Glomerular endothelial cell (primary cell): ENCODE measurements around the gene A4GALT. TPM values are rescaled to one million over a fixed set of nuclear protein-coding genes. Genes with fewer than 3 reads are reported as not detected.

Experiments used
- DNase-seq: peaks from one replicate; pipeline ENCODE4 v3.0.0-alpha.2; 2011; ENCODE audit warnings: low read depth, low spot score; ENCODE audit errors: extremely low read depth
- total RNA-seq: library from RNA; depleted of rRNA; stranded (reverse); fragments of >200 nt; gene quantifications from 2 replicates; pipeline ENCODE4 v1.2.3, GENCODE V29; 2015

The A4GALT gene
- total RNA-seq, 1 donor from 2014 or later, result 19.1 TPM

DNA sequence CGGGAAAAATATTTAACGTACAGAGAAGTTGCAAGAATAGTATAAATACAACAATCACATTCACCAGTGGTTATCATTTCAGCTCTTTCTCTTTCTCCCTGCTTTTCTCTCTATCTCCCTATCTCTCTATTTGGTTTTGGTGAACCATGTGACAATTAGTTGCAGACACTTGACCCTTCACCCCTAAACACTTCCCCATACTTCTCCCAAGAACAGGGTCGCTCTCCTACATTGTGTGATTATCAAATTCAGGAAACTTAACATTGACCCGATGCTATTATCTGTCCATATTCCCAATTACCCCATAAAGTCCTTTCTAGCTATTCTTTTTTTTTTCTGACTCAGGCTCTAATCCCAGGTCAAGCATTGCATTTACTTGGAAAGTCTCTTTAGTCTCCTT lies 66.7 kb downstream of the A4GALT start:
- no peak for DNase-seq

- no peak for DNase-seq
Observed at GRCh38 chr22:42651134-42651533, 69.5 kb downstream of the A4GALT start.

GRCh38 chr22:42649246-42650099 lies 71.2 kb downstream of the A4GALT start, which contains the start of gene CYB5R3:
CYB5R3 (minus strand) TSS chr22:42649392; CDS start chr22:42649315, 77 bp downstream.
- DNase-seq, result no peak

GRCh38 chr22:42648368-42649245 lies 72.1 kb downstream of the A4GALT start:
- no peak for DNase-seq

DNA sequence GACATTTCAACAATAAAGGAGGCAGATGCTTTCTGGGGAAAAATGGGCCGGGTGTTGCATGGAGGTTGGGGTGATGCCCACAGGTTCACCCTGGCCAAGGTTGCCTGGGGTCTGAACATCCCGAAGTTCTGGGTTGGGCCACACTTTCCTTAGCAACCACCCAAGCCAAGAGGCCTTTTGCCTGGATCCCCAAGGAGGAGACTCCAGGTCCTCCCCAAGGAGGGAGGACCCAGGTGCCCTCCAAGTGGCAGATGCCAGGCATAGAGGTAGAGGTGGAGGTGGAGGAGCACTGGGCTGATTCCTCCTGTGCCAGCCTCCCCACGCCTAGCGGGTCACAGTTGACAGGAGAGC lies 72.7 kb downstream of the A4GALT start:
- DNase-seq, result no peak

DNA sequence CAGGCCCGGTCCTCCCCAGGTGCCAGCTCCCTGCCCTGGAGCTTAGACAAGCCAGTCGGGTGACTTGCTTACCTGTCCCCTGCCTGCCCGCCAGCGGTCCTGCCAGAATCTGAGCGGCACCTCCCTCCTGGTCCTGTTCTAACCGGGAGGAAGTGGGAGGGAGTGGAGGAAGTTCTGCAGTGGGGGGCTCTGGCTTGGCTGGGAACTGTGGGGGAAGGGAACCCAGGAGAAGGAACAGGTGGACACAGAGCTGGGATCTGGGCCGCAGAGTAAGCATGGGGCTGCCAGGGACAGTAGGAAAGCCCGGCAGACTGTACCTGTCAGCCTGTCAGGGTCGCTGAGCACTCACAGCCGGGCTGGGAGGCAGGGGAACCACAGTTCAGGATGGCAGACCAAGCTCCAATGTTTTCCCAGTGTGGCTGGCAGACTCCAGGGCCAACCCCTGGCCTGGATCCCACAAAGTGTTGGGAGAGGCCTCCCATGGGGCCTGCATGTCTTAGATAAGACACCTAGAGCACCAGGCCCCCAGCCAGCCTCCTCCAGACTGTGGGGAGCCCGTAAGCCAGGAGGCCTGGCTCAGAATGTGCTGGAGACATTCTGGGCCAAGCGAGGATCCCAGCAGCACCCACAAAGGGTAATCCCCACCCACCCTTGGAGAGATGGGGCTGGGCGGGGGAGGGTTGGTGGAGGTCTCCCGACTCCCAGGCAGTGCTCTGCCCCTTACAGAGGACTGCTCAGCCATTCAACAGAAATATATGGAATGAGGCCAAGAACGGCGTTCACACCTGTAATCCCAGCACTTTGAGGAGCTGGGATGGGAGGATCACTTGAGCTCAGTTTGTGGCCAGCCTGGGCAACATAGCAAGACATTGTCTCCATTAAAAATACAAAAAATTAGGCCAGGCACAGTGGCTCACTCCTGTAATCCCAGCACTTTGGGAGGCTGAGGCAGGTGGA lies 73.8 kb downstream of the A4GALT start:
- DNase-seq, result no peak

- no peak for DNase-seq
Observed at GRCh38 chr22:42645938-42646568, 74.6 kb downstream of the A4GALT start.

GRCh38 chr22:42645341-42645937 lies 75.2 kb downstream of the A4GALT start:
- DNase-seq, result no peak

DNA sequence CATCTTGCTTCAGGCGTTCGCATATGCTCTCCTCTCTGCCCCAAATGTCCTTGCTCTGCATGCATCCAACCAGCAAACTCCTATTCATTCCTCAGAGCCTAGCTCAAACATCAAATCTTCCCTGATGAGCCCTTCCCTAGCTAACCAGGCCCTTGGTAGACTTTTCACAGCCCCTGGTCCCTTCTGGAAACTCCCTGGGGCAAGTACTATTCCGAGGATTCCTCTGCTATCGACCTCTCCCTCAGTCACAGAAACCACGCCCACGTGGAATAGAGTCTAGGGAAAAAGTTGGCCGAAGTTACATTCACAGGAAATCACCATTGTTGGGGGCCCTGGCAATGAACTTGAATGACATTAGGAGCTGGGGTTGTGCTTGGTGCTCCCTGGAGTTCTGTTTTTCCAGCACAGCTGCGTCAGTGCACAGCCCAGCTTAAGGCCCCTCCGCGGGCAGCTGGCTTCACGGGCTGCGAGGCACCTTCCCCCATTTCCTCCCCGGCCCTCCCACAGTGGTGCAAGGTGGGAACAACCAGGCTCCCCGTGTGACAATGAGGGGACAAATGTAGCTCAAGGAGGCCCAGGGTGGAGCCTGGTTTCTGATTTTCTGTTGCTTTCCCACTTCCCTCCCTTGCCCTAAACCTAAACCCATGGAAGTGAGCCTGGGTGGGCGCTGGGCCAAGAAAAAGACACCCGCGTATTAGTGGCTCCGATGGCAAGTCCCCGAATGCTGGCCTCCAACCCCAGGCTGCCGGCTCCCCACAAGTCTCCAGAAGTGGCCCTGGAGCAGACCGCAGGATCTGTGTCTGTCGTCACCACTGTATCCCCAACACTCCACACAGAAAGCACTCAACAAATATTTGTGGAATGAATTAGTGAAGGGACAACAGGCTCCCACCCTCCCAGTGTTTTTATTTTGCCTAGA lies 76.0 kb downstream of the A4GALT start:
- DNase-seq, result no peak

- no peak for DNase-seq
Observed at GRCh38 chr22:42643634-42644421, 76.8 kb downstream of the A4GALT start.

GRCh38 chr22:42642806-42643633 lies 77.7 kb downstream of the A4GALT start:
- DNase-seq, result no peak

Other genes starting within 250 kb of the A4GALT start
- 20.6 and 28.5 TPM in 2 replicates for gene RRP7A, start 201.1 kb downstream of the A4GALT start, total RNA-seq
- 1.4 and 3.4 TPM in 2 replicates for gene SERHL2, start 166.9 kb downstream of the A4GALT start, total RNA-seq
- gene POLDIP3, start 106.0 kb downstream of the A4GALT start, total RNA-seq, result 25.4 and 31.9 TPM in 2 replicates
- gene ATP5MGL, start 80.3 kb downstream of the A4GALT start, total RNA-seq, result 1.2 TPM in 1 of 2 replicates, not detected in the other
- 170 and 274 TPM in 2 replicates for gene CYB5R3, start 71.5 kb downstream of the A4GALT start, total RNA-seq
- 36.6 and 48.9 TPM in 2 replicates for gene ARFGAP3, start 136.4 kb upstream of the A4GALT start, total RNA-seq